ENCODE data around the gene TTC33. TPM values are rescaled to one million over a fixed set of nuclear protein-coding genes. Genes with fewer than 3 reads are reported as not detected.

The TTC33 gene
- total and polyA plus RNA-seq, 2 donors = 13.2 to 38.4 TPM

DNA sequence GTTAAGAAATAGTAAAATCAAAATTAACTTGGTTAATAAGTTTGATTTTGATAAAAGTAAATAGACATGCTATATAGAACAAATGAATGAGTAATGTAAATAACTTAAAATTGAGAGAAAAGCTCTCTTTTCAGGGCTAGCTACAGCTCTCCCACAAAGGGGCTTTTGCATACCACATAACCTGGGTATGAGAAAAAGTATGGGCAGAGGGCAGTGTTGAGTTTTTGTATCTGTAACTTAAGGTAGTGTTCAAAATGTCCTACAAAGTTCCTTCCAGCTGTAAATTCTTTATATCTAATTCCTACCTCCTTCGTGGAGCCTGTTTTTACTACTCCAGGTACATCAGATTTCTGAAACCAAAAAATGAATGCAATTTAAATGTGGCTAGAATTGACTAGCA, 18.9 kb upstream of the TTC33 start:
- Histone ChIP-seq H3K4me1 (ENCODE audit: insufficient read depth) (peaks cover 2% of the 10 kb centered on the region), H3K27ac (ENCODE audit: low read depth) (no peak overlapping the region), H3K4me3 (ENCODE audit: low read depth, low read length) (no peak overlapping the region), H3K36me3 (ENCODE audit: insufficient read depth) (peaks cover 4% of the 10 kb centered on the region)
- DNase-seq (ENCODE audit: extremely low spot score) = no peak
- WGBS = 64% methylated on average over 1 of the region's 1 CpG

DNA sequence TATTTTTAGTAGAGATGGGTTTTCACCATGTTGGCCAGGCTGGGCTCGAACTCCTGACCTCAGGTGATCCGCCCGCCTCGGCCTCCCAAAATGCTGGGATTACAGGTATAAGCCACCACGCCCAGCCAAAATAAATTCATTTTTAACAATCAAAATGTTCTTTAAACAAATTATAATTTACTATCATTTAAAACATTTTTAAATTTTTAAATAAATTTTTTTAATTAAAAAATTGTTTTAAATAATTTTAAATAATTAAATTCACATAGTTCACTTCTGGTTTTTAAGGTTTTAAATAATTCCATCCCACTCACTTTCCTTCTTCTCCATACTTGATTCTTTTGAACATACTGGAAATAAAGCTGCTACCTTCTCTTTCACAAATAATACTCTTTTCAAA, 15.0 kb upstream of the TTC33 start:
- WGBS = 97% methylated on average over 5 of the region's 5 CpGs
- H3K4me1 ChIP-seq (ENCODE audit: insufficient read depth) = no peaks in the 10 kb centered on the region
- H3K4me3 ChIP-seq (ENCODE audit: low read depth, low read length) = no peak overlapping the region
- DNase-seq (ENCODE audit: extremely low spot score) = no peak
- peaks cover 5% of the 10 kb centered on the region for H3K36me3 ChIP-seq (ENCODE audit: insufficient read depth)
- no peak overlapping the region for H3K27ac ChIP-seq (ENCODE audit: low read depth)

DNA sequence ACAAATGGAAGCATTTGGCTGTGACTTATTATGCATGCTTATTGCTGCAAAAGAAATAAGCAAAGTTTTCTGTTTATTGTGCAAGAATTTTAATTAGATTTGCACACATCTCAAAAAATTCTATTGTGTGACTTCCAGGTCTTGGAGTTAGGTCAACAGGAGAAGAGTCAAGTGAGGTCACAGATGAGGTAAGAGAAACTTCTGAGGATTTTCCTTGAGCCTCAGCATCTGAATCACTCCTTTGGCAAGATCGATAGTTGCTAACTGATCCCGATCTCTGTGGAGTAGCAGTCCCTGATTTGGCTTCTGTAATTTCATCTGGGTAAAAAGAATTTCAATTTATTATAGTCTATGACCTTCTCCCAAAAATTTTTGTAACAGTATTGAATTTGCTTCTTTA, 6.9 kb upstream of the TTC33 start:
- WGBS = 82% methylated on average over 2 of the region's 2 CpGs
- Histone ChIP-seq H3K36me3 (ENCODE audit: insufficient read depth) (peaks cover 1% of the 10 kb centered on the region), H3K4me3 (ENCODE audit: low read depth, low read length) (no peak overlapping the region), H3K4me1 (ENCODE audit: insufficient read depth) (no peaks in the 10 kb centered on the region), H3K27ac (ENCODE audit: low read depth) (no peak overlapping the region)
- no peak for DNase-seq (ENCODE audit: extremely low spot score)

DNA sequence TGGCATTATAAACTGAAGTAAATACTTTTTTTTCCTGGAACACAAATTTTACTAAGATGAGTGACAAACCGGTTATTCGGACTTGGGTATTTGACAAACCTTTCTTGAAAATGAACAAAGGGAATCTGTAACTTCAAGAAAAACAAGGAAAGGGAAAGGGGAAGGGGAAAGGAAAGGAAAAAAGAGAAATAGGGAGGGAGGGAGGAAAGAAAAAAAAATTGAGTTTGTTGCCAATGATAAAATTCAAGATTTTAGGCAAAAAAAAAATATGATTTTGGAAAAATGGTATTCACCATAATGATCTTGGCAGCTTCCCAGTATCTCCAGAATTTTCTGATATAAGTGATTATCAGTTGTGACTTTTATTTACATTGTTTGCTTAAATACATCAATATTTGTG, 1.6 kb upstream of the TTC33 start:
- no peak overlapping the region for H3K4me3 ChIP-seq (ENCODE audit: low read depth, low read length)
- no peaks in the 10 kb centered on the region for H3K4me1 ChIP-seq (ENCODE audit: insufficient read depth)
- no peak overlapping the region for H3K27ac ChIP-seq (ENCODE audit: low read depth)
- H3K36me3 ChIP-seq (ENCODE audit: insufficient read depth) = no peaks in the 10 kb centered on the region
- DNase-seq (ENCODE audit: extremely low spot score) = no peak
- 96% methylated on average over 2 of the region's 2 CpGs for WGBS

DNA sequence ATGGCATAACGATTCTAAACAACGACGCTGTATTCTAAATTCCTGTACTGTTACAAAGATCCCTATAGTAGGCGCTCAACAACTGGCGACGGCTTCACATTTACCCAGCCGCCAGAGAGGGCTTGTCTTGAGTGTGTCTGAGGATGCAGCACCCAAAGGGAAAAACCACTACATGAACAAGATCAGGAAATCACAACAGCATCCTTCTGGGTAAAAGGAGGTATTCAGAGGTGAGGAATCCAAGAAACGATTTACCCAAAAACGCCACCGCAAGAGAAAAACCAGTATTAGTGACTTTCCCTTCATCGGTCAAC, 711 bp downstream of the TTC33 start:
- under 1% methylated on average over 11 of the region's 11 CpGs for WGBS
- peak; percentile 80 for DNase-seq (ENCODE audit: extremely low spot score)
- Histone ChIP-seq H3K36me3 (ENCODE audit: insufficient read depth) (no peaks in the 10 kb centered on the region), H3K27ac (ENCODE audit: low read depth) (peak overlapping the region; percentile 92), H3K4me1 (ENCODE audit: insufficient read depth) (no peaks in the 10 kb centered on the region), H3K4me3 (ENCODE audit: low read depth, low read length) (peak overlapping the region; percentile 85)

DNA sequence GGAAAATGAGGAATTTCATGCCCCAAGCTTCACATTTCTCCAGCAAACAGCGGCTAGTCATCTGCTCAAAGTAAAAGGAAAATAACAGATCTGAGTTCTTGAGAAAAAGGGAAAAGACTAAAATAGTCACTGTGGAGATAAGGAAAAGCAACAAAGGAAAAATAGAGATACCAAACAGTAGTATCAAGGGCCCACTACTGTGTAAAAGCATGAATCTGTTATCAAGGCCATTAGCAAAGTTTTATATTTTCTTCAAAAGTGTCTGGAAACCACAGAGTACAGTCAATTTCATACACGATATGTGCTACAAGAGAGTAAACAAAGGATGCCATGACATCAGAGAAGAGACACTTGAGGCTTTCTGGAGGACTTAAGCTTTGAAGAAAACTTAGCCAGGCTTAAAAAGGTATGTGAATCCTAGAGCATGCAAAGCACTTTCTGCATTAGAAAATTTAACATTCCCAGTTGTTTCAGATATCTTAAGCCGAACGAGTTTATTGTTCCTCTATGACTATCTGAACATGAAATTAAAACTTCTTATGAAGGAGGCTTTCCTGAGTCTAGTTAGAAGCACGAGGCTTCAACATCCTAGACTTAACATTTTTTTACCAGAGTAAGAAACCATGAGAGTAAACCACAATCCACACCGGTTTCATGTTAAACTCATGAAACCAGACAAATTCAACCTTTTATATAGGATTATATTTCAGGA, 1.2 kb downstream of the TTC33 start:
- 10% methylated on average over 6 of the region's 6 CpGs for WGBS
- H3K4me3 ChIP-seq (ENCODE audit: low read depth, low read length) = peak overlapping the region; percentile 85
- H3K36me3 ChIP-seq (ENCODE audit: insufficient read depth) = no peaks in the 10 kb centered on the region
- no peaks in the 10 kb centered on the region for H3K4me1 ChIP-seq (ENCODE audit: insufficient read depth)
- no peak overlapping the region for H3K27ac ChIP-seq (ENCODE audit: low read depth)
- DNase-seq (ENCODE audit: extremely low spot score) = peak; percentile 54

DNA sequence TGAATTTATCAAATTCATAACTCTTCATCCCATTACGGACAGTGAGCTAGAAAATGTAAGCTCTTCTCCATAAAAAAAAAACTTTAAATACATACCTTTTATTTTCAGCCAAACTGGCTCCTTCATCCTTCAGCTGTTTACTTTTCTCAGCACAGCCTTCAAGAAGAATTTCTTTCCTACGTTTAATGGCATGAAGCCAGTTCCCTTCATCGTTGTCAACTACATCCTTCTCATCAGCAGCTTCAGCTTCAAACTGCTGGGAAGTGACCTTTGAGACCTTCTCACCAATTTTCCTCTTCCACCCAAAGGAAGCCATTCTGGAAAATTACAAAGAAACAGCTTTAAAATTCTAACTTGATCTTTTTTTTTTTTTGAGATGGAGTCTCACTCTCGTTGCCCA, 9.1 kb downstream of the TTC33 start:
- no peak overlapping the region for H3K4me3 ChIP-seq (ENCODE audit: low read depth, low read length)
- no peaks in the 10 kb centered on the region for H3K36me3 ChIP-seq (ENCODE audit: insufficient read depth)
- no peak overlapping the region for H3K27ac ChIP-seq (ENCODE audit: low read depth)
- 30% methylated on average over 4 of the region's 4 CpGs for WGBS
- H3K4me1 ChIP-seq (ENCODE audit: insufficient read depth) = no peaks in the 10 kb centered on the region
- DNase-seq (ENCODE audit: extremely low spot score) = no peak

DNA sequence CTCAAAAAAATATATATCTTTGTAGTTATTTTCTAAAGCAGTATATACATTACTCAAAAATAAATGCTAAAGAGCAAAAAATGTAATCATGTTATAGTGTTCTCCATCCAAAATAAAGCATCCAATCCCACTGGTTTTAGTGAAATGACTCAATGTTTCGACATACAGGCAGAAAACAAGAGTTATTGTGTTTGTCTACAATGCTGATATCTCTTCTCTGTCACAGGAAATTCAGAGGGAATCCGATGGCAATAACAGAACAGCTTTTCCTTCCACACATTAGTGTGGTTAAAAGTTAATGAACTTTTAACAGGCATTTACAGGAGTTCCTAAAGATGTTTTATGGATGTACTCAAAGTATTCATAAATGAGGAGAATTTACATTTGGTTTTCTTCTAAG, 12.0 kb downstream of the TTC33 start:
- no peak overlapping the region for H3K27ac ChIP-seq (ENCODE audit: low read depth)
- H3K36me3 ChIP-seq (ENCODE audit: insufficient read depth) = peaks cover 5% of the 10 kb centered on the region
- no peak overlapping the region for H3K4me3 ChIP-seq (ENCODE audit: low read depth, low read length)
- H3K4me1 ChIP-seq (ENCODE audit: insufficient read depth) = no peaks in the 10 kb centered on the region
- 75% methylated on average over 2 of the region's 2 CpGs for WGBS
- no peak for DNase-seq (ENCODE audit: extremely low spot score)

DNA sequence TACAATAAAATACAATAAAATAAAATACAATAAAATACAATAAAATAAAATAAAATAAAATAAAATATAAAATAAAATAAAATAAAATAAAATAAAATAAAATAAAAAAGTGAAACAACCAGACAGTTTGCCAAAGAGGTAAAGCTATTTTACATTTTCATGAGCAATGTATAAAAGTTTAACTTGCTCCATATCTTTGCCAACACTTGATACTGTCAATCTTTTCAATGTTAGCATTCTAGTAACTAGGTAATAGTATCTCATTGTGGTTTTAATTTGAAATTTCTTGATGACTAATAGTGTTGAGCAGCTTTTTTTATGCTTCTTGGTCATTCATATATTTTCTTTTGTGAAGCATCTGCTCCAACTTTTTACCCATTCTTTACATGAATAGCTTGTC, 17.3 kb downstream of the TTC33 start:
- no peak for DNase-seq (ENCODE audit: extremely low spot score)
- Histone ChIP-seq H3K4me3 (ENCODE audit: low read depth, low read length) (no peak overlapping the region), H3K27ac (ENCODE audit: low read depth) (no peak overlapping the region), H3K36me3 (ENCODE audit: insufficient read depth) (peaks cover 5% of the 10 kb centered on the region), H3K4me1 (ENCODE audit: insufficient read depth) (no peaks in the 10 kb centered on the region)

DNA sequence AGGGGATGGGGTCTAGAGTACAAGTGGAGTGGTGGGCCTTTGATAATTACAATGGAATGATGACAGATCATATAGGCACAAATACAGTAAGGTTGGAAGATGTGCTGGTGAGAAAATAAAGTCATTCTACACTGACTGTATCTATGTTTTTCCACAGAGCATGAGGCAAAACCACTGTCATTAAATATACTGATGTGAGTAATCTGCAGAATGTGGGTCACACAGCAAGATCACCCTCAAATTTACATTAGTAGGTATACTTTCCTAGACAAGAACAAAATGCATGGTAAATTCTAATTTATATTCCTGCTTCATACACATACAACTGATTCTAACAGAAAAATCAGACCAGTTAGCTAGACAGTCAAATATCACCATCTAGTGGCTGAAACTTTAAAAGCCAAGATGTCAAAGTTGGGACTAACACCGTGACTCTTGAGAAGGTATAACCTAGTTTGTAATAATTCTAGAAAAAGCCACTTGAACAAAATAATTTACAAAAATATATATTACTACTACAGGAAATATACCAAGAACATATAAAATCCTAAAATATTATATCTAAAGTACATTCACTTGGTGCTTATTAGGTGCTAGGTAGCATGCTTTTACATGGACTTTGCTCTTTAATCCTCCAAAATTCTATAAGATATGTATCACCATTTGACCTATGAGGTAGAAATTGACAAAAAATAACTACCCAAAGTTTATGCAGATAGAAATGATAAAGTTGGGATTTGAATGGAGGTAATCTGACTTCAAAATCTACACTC, 19.5 kb downstream of the TTC33 start:
- 12% methylated on average over 1 of the region's 1 CpG for WGBS
- no peaks in the 10 kb centered on the region for H3K4me1 ChIP-seq (ENCODE audit: insufficient read depth)

DNA sequence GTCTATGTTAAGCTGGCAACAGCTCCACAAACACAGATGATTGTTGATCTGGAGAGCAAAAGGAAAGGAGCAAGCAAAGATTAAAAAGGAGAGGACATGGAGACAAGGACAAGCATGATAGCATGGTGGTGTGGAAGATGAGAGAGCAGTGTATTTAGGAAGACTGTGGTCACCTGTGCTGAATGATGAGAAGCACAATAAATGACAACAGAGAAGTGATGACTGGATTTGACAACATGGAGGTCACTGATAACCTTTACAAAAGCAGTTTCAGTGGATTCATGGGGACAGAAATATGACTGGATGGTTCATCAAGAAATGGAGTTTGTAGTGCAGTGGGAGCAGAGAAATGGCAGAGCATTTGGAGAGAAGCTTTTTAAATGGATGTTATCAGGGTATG, 20.2 kb downstream of the TTC33 start:
- no peak overlapping the region for H3K4me3 ChIP-seq (ENCODE audit: low read depth, low read length)
- peaks cover 1% of the 10 kb centered on the region for H3K36me3 ChIP-seq (ENCODE audit: insufficient read depth)
- no peaks in the 10 kb centered on the region for H3K4me1 ChIP-seq (ENCODE audit: insufficient read depth)
- no peak for DNase-seq (ENCODE audit: extremely low spot score)
- H3K27ac ChIP-seq (ENCODE audit: low read depth) = no peak overlapping the region

More for the DNA sequence above, 19.5 kb downstream of the TTC33 start:
- peaks cover 4% of the 10 kb centered on the region for H3K36me3 ChIP-seq (ENCODE audit: insufficient read depth)
- DNase-seq (ENCODE audit: extremely low spot score) = peak; percentile 37
- no peak overlapping the region for H3K27ac ChIP-seq (ENCODE audit: low read depth)
- no peak overlapping the region for H3K4me3 ChIP-seq (ENCODE audit: low read depth, low read length)

DNA sequence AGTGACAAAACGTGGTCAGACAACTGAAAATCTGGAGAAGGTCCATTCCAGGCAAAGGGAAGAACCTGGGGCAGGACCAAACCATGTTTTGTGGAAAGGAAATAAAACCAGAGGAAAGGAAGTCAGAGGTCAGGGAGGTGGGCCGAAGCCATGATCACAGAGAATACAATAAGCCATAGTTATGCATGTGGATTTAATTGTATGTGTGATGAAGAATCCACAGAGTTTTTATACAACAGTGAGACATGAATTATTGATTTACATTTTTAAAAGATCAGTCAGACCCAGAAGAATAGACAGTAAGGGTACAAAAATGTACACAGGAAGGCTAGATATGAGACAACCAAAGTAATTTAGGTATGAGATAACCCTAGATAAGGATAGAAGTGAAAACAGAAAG, 20.8 kb downstream of the TTC33 start:
- WGBS = 75% methylated on average over 2 of the region's 2 CpGs
- DNase-seq (ENCODE audit: extremely low spot score) = no peak
- no peaks in the 10 kb centered on the region for H3K4me1 ChIP-seq (ENCODE audit: insufficient read depth)
- no peak overlapping the region for H3K27ac ChIP-seq (ENCODE audit: low read depth)
- no peak overlapping the region for H3K4me3 ChIP-seq (ENCODE audit: low read depth, low read length)
- peaks cover 1% of the 10 kb centered on the region for H3K36me3 ChIP-seq (ENCODE audit: insufficient read depth)

DNA sequence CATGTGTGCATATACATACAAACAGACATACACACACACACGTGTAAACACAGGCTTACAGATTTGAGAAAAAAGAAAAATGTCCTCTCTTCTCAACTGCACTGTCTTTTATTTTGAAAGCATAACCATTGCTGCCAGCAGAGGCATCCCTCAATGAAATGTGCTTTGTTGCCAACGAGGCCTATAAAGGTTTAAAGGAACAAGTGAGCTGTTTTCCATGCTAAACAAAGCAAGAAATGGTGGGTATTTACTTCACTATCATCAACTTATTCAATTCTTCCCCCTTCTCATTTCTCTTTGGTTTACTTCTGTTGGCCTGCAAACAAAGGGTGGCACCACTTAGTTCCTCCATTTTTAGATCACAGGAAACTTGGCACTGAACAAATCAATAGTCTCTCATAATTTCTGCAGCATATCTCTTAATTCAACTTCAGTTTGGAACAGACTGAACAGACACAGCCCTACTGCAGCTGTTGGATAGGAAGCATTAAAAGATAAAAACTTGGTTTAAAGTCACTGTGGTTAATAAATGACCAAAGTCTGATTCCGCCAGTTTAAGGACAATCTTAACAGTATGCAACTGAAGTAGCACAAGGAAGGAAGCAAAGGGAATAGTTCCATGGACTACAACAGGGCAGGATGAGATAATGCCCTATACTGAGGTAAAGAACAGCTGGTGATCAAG, 21.7 kb downstream of the TTC33 start:
- H3K36me3 ChIP-seq (ENCODE audit: insufficient read depth) = no peaks in the 10 kb centered on the region
- H3K4me3 ChIP-seq (ENCODE audit: low read depth, low read length) = no peak overlapping the region
- DNase-seq (ENCODE audit: extremely low spot score) = no peak
- H3K4me1 ChIP-seq (ENCODE audit: insufficient read depth) = no peaks in the 10 kb centered on the region
- no peak overlapping the region for H3K27ac ChIP-seq (ENCODE audit: low read depth)
- 28% methylated on average over 3 of the region's 3 CpGs for WGBS

DNA sequence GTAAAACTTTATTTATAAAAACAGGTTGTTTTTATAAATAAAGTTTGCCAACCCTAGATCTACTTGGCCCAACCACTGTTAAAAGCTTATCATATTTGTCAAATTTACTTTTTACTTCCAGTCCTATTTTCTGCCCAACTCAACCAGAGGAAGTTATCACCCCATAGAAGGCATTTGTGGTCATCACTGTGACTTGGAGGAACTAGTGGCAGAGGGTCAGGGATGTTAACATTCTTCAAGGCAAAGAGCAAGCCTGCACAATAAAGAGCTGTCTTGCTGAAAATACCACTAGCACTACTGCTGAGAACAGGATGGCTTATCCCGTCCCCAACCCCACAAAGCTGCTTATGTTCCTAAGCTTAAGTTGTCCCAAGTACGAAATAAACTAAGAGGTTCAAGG, 22.3 kb downstream of the TTC33 start:
- Histone ChIP-seq H3K4me3 (ENCODE audit: low read depth, low read length) (no peak overlapping the region), H3K27ac (ENCODE audit: low read depth) (no peak overlapping the region), H3K4me1 (ENCODE audit: insufficient read depth) (no peaks in the 10 kb centered on the region), H3K36me3 (ENCODE audit: insufficient read depth) (no peaks in the 10 kb centered on the region)
- no peak for DNase-seq (ENCODE audit: extremely low spot score)
- 72% methylated on average over 2 of the region's 2 CpGs for WGBS
